Glomerular visceral epithelial cell (primary cell): ENCODE results near the gene COMT.

Experiments
- DNase-seq: peaks from one replicate; pipeline ENCODE4 v3.0.0-alpha.2; 2016; ENCODE audit errors: extremely low spot score

Gene COMT

DNA sequence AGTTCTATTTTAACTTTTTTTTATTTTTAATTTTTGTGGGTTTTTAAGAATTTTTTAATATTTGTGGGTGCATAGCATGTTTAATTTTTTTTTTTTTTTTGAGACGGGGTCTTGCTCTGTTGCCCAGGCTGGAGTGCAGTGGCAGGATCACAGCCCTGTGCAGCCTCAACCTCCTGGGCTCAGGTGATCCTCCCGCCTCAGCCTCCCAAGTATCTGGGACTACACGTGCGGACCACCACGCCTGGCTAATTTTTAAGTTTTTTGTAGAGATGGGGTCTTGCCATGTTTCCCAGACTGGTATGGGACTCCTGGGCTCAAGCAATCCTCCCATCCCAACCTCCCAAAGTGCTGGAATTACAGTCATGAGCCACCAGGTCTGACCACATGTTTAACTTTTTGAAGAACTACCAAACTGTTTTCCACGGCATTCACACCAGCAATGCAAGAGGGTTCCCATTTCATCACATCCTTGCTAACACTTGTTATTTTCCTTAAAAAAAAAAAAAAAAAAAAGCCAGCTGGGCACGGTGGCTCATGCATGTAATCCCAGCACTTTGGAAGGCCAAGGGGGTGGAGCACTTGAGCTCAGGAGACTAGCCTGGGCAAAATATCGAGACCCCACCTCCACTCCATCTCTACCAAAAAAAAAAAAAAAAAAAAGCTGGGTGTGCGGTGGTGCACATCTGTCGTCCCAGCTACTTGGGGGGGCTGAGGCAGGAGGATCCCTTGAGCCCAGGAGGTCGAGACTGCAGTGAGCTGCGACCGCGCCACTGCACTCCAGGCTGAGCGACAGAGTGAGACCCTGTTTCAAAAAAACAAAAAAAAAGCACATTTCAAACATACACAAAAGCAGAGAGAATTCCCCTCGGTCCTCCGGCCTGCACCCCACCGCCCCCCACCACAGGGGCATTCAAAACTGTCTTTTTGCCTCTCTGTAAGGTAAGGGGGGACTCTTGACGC lies 16.8 kb downstream of the COMT start:
- no peak for DNase-seq

GRCh38 chr22:19959043-19959586 lies 17.5 kb downstream of the COMT start:
- peak; percentile 37 for DNase-seq

- DNase-seq, result no peak
These were observed 18.3 kb downstream of the COMT start for GRCh38 chr22:19959587-19960490.

GRCh38 chr22:19960491-19961200 lies 19.1 kb downstream of the COMT start:
- DNase-seq, result no peak

DNA sequence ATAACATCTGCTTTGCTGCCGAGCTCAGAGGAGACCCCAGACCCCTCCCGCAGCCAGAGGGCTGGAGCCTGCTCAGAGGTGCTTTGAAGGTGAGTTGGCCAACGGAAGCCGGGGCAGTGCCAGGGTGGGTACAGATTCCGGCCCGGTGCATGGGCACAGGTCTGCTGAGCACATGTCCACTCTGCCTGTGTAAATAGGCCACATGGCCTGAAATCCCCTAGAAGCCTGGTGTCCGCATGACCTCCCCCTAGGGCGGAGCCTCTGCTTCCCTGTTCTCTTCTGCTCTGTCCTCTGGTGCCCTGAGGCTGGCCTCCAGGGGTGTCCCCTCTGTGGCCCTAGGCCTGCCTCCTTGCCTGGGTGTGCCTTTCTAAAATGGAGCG lies 19.6 kb downstream of the COMT start:
- no peak for DNase-seq

GRCh38 chr22:19961868-19962245 lies 20.3 kb downstream of the COMT start:
- DNase-seq, result no peak

DNA sequence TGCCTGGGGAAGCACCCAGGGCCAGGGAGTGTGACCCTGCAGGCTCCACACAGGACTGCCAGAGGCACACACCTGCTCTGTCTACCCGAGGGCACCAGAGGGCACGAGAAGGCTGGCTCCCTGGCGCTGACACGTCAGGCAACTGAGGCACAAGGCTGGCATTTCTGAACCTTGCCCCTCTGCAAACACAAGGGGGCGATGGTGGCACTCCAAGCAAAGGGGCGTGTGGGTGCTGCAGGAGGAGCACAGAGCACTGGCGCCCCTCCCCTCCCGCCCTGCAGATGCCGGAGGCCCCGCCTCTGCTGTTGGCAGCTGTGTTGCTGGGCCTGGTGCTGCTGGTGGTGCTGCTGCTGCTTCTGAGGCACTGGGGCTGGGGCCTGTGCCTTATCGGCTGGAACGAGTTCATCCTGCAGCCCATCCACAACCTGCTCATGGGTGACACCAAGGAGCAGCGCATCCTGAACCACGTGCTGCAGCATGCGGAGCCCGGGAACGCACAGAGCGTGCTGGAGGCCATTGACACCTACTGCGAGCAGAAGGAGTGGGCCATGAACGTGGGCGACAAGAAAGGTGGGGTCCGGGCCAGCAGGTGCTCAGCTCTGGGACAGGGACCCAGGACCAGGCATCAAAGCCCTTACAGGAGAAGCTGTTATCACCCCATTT lies 20.8 kb downstream of the COMT start:
- DNase-seq, result peak; percentile 75

DNA sequence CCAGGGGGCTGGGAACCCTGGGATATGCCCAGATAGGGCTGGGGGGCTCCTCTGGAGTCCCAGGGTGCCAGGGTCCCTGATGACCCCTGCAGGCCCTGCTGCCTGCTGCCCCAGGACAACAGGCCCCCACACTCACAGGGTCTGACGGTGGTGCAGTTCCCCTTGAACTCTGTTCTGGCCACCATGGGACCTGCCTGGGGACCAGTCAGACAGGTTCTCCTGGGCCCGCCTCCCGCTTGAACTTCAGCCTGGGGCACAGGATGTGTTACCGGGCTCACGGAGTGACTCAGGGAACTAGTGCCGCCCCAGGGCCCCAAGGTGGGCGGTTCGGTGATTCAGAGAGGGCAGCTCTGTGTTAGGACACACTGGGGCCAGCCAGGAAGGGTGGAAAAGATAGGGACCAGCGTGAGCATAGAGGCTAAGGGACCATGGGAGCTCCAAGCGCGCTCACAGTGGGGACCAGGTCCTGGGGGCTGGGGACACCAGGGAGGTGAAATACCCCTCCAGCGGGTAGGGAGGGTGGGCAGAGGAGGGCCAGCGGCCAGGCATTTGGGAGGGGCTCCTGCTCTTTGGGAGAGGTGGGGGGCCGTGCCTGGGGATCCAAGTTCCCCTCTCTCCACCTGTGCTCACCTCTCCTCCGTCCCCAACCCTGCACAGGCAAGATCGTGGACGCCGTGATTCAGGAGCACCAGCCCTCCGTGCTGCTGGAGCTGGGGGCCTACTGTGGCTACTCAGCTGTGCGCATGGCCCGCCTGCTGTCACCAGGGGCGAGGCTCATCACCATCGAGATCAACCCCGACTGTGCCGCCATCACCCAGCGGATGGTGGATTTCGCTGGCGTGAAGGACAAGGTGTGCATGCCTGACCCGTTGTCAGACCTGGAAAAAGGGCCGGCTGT lies 21.6 kb downstream of the COMT start:
- peak; percentile 76 for DNase-seq

GRCh38 chr22:19963863-19964642 lies 22.5 kb downstream of the COMT start:
- DNase-seq, result no peak

DNA sequence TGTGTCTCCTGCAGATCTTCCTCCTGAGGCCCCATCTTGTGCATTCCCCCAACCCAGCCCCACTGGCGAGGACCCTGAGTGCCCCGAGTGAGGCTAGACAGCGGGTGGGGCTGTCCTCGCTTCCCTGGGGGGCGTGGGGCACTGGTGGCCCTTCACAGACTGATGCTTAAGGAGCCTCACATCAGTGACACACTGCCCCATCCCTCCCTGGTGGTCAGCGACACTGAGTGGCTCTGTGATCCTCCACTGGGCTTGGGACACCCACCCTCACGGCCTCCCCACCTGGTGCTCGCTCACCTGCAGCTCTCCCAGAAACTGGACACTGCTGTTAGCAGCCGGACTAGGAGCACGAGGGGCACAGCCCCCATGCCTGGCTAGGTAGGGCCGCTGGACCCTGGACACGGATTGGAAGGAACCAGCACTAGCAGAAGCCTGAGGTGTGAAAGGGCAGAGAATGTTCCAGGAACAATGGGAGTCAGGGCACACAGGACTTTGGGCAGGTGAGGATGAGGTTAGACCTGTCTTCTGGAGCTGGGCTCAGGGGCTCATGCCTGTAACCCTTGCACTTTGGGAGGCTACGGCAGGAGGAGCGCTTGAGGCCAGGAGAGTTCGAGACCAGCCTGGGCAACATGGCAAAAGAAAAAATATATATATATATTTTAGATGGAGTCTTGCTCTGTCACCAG lies 23.3 kb downstream of the COMT start:
- no peak for DNase-seq

GRCh38 chr22:19965771-19966709 lies 24.5 kb downstream of the COMT start:
- DNase-seq, result no peak

- no peak for DNase-seq
These were observed 25.6 kb downstream of the COMT start for GRCh38 chr22:19966908-19967750.

DNA sequence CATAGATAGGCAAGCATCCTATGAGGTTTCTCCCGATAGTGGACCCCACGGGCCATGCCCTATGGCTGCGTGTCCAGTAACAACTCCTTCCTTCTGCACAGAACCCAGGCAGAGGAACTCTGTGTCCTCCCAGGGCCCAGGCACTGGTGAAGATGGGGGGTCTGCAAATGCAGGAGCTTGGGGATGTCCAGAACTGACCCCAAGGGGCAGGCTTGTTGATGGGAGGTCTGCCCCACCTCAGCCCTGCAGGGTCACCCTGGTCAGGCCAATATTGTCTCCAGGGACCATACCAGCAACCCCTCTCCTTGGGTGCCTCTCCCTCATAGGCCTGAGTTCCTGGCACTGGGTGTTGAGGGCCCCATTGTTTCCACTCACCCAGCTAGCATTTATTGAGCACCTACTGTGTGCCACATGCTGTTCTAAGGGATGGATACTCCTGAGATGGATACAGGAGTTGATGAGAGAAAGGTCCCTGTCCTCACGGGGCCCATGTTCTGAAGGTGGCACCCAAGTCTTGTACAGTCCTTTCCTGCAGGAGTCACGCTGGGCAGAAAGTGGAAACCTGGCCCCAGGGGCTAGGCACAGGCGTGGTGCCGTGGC lies 26.4 kb downstream of the COMT start:
- DNase-seq, result no peak

DNA sequence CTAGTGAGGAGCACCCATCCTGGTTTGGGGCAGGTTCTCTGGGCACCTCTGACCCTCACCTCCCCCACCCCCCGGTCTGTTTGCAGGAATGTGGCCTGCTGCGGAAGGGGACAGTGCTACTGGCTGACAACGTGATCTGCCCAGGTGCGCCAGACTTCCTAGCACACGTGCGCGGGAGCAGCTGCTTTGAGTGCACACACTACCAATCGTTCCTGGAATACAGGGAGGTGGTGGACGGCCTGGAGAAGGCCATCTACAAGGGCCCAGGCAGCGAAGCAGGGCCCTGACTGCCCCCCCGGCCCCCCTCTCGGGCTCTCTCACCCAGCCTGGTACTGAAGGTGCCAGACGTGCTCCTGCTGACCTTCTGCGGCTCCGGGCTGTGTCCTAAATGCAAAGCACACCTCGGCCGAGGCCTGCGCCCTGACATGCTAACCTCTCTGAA lies 26.9 kb downstream of the COMT start:
- no peak for DNase-seq

DNA sequence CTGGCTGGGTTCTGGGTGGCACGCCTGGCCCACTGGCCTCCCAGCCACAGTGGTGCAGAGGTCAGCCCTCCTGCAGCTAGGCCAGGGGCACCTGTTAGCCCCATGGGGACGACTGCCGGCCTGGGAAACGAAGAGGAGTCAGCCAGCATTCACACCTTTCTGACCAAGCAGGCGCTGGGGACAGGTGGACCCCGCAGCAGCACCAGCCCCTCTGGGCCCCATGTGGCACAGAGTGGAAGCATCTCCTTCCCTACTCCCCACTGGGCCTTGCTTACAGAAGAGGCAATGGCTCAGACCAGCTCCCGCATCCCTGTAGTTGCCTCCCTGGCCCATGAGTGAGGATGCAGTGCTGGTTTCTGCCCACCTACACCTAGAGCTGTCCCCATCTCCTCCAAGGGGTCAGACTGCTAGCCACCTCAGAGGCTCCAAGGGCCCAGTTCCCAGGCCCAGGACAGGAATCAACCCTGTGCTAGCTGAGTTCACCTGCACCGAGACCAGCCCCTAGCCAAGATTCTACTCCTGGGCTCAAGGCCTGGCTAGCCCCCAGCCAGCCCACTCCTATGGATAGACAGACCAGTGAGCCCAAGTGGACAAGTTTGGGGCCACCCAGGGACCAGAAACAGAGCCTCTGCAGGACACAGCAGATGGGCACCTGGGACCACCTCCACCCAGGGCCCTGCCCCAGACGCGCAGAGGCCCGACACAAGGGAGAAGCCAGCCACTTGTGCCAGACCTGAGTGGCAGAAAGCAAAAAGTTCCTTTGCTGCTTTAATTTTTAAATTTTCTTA lies 27.8 kb downstream of the COMT start:
- no peak for DNase-seq
